Kidney capillary endothelial cell (primary cell): Measurements from ENCODE around the gene SLC66A2.

Experiments
- DNase-seq: peaks from one replicate; pipeline ENCODE4 v3.0.0-alpha.2; 2018; ENCODE audit warnings: low spot score

SLC66A2 gene

DNA sequence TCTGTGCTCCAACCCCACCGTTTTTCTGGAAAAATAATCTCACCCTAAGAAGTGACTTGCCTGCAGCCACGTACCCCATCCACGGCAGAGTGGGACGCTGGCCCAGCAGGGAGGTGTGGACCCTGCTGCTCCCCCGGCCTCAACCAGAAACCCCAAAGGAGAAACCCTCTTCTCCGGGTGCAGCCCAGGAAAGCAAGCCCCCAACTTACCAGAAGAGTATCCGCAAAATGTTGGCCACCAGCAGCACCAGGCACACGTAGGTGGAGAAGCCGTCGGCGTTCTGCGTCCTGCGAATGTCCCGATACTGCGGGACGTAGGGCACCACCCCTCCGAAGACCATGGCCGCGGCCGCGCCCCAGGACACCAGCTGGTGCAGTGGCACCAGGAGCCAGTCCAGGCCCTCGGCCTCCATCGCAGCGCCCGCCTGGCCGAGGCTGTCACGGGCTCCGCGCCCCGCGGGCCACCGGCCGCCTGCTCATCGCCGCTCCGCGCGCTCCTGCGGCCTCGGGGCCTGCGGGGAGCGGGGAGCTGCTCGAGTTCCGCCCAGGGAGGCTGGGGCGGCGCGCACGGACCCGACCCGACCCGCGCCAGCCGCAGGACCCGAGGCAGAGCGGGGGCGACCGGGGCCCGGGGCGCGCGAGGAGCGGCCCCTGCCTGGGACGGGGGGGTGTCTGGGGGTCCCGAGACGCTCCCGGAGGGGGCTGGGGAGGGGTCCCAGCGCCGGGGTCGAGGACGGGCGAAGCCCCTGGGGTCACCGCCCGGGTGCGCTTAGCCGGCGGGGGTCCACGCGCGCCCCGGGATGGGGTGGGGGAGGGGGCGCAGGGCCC lies 725 bp downstream of the SLC66A2 start:
- no peak for DNase-seq

DNA sequence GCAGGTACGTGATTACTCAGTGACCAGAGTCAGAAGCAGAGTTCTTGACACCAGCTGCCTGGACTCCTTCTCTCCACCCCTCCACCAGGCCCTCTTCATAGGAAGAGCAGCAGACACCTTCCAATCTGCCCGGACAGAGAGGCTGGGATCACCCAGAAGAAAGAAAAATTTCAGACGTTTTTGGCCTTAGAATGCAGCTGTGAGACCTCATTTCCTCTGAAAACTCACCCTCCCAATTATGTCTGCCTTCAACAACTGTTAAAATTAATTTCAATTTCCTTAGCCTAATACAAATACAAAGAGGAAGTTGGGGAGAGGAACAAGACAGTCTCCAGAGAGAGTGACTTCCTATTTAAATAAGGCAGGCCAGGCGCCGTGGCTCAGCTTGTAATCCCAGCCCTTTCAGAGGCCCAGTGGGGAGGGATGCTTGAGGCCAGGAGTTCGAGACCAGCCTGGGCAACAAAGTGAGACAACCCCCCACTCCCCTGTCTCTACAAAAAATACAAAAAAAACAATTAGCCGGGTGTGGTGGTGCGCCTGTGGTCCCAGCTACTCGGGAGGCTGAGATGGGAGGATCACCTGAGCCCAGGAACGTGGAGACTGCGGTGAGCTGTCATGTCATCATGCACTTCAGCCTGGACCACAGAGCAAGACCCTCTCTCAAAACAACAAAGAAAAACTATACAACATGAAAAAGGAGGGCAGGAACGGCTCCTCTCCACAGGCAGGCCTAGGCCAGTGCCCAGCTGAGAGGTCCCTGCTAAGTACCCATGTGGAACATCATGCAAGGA lies 1.6 kb downstream of the SLC66A2 start:
- peak; percentile 54 for DNase-seq

DNA sequence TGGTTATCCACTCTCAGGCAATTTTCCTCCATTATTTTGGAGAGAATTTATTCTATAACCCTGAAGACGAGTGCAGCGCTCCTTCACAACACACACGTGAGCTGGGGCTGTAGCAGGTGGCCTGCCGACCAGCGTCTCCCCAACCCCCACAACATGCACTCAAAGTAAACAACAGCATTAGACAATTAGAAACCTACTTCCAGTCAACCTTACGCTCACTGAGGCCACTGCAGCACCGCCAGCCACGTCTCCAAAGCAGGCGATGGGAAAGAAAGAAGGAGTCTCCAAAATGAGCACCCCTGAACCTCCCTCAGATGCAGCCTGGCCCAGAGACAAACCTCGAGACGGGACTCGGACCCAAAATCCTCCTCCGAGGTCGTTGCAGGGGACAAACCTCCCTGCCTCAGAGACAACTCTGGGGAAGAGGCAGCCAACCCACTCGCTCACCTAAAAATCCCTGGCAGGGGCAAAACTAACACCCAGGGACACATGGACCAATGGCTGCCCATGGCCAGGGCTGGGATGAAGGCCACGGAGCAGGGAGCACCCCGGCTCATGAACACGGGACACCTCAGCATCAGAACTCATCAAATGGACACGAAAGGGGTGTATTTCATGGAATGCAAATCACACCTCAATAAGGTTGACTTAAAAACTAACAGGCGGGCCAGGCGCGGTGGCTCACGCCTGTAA lies 2.6 kb downstream of the SLC66A2 start:
- DNase-seq: no peak

DNA sequence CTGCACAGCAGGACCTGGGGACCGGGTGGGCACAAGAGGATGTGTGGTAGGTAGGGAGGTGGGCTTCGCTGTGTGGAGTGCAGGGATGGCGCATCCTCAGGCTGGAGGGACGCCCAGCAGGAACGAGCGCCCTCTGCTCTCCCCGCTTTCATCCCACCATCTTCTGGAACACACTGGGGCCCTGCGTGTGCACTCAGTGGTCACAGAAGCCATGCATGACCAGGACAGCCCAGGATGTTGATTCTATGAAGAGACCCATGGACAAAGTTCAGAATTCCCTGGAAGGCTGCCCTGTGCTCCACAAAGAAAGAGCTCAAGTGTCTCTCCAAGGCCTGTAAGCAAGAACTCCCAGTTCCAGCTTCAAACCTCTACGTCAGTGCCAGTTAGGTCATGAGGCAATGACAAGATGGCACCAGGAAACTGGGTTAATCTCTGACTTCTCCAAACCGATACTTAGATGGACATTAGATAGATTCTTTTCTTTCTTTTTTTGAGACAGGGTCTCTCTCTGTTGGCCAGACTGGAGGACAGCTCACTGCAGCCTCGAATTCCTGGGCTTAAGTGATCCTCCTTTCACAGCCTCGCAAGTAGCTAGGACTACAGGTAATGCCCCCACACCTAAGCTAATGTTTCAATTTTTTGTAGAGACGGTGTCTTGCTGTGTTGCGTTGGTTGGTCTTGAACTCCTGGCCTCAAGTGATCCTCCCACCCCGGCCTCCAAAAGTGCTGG lies 3.4 kb downstream of the SLC66A2 start:
- no peak for DNase-seq

DNA sequence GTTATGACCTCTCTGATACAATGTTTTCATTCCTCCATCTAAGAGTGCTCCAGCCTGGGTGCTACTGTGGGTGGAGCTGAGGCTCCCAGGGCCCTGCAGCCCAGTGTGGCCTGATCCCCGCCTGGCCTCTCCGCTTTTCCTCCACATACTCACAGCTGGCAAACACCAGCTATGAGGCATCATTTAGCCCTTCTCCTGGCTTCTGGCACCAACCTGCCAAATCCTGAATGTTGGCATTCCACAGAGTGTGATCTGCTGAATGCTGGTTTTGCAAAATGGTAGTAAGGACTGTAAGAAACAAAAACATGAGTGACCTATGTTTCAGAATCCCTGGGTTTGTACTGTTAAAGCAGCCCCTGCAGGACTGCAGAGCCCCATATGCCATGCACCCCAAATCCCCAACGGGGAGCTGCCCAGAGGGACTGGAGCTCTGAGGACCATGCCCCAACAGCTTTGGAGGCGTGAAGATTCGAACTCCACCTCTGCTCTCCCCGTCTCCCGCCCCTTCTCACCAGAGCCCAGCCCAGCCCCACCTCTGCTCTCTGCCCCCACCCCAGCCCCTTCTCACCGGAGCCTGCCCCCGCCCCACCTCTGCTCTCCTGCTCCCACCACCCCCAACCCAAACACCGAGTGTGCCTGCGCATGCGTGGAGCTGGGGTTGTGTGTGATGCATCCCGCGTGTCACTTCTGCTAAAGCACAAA lies 4.2 kb downstream of the SLC66A2 start:
- DNase-seq: no peak

DNA sequence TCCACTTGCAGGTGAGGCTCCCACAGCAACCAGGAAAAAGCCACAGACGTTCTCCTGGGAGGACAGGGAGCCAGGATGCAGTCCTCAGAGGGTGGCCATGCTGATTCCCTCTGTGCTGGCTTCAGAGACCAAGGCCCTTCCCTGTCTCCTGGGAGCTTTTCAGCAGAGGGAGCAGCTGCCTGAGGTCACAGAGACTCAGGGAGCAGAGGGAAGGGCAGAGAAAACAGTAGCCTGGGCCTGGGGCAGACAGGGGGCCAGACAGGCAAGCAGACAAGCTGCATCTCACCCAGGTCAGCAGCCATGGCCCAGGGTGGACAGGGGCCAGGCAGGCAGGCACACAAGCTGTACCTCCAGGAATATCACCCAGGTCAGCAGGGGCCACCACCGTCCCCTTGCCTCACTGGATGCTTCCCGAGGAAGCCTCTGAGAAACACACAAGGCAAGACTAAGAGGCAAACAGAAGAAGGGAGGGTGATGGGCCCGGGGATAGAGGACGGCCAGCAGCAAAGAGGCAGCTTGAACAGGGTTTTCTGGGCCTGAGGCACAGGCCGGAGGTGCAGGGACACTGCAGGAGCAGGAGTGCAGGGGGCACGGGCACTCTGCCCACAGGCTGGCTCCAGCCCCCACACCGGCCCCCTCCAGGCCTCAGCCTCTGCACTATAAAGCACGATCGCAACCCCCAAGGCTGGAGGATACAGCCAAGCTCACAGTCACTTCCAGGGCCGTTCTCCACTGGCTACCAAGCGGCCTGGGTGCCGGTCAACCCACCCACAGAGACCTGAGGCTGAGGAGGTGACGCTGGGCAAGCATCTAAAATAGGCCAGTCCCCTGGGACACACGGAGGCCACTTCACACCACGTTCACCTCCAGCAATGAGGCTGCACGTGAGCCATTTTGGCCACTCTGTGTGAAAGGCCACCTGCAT lies 6.1 kb downstream of the SLC66A2 start:
- no peak for DNase-seq

DNA sequence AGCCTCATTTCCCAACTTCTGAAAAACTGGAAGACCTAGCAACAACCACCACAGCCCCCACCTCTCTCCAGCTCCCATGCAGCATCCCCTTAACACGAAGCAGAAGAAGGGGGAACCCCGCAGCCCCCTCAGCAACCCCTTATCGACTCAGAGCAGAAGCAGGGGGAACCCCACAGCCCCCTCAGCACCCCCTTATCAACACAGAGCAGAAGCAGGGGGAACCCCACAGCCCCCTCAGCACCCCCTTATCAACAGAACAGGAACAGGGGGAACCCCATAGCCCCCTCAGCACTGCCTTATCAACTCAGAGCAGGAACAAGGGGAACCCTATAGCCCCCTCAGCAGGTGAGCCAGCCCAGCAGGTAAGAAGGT lies 6.7 kb downstream of the SLC66A2 start:
- DNase-seq: no peak

DNA sequence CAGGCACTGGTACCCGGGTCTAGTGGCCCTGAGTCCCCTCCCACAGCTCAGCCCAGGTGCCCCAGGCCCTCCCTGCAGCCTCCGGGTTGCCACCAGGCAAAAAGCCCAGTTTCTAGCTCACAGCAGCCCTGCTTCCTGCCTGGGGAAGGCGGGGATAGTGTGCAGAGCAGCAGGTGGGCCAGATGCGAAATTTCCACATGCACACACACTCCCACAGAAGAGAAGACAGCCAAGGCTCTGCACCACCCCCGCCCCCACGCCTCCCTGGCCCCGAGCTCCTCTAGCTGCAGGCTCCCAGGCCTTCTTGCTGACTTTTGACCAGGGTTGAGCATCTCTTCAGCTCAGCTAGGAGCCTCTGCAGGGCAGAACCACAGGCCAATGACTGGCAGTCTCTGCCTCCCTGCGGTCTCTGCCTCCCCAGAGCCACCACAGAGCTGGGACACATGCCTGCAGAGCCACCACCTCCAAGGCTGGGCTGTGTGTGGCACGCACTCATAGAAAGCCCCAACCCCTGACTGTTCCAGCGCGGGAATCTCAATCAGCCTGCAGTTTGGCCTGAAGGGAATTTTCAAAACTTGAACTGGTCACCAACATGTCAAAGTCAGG lies 7.2 kb downstream of the SLC66A2 start:
- no peak for DNase-seq

DNA sequence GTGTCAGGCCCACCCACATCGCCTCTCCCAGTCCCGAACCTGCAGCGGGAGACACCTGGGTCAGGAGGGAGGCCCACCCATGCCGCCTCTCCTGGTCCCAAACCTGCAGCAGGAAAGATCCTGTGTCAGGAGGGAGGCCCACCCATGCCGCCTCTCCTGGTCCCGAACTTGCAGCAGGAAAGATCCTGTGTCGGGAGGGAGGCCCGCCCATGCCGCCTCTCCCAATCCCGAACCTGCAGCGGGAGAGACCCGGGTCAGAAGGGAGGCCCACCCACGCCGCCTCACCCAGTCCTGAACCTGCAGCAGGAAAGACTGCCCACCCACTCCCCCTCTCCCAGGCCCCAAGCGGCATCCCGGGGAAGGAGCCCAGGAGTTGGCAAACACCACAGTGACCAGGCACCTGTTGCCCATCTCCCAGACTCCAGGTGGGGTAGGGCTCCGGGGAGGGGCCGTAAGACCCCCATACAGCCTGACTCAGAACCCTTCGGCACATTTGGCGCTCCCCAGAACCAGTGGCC lies 7.8 kb downstream of the SLC66A2 start:
- no peak for DNase-seq

DNA sequence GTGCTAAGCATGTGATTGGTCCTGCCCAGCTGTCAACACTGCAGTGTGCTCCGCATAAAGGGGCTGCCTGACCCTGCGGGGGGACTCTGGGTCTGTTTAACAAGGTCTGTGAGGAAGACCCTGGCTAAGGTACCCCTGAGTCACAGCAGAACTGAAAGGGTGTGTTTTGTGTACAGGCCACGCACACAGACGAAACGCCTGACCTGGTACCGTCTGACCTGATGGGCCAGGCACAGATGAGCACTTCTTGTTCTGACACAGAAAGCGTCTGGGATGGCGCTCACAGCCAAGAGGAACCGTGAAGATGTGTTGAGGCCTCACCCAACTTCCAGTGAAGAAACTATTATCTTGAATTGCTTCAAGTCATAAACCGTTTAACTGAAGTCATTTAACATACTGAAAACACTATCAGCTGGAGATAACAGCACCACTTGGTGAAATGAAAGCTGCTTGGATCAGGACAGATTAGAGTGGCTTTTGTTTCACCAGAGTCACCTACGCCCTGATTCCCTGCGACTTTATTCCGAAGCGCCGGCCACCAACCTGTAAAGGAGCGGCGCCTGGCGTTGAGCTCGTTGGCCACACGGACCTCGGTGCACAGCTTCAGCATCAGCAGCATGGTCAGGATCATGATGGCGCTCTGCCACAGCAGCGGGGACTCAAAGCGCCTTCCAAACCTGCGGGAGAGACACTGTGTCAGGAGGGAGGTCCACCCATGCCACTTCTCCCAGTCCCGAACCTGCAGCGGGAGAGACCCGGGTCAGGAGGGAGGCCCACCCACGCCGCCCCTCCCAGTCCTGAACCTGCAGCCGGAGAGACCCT lies 8.5 kb downstream of the SLC66A2 start:
- DNase-seq: no peak

DNA sequence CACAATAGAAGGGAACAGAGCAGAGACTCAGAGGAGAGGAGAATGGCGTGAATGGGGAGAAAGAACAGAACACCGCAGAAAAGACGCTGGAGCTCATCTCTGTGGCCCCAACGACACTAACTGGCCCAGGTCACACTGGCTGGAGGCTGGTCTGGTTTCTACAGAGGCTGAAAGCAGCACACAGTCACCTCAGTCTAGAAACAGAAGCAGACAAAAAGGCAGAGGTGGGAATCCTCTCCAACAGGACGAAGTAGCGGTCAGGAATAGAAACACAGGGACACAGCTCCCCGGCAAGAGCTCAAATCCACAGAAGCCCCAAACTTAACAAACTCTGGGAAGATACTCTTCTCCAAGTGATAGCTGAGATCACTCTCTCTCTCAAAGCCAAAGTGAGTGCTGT lies 9.2 kb downstream of the SLC66A2 start:
- no peak for DNase-seq

DNA sequence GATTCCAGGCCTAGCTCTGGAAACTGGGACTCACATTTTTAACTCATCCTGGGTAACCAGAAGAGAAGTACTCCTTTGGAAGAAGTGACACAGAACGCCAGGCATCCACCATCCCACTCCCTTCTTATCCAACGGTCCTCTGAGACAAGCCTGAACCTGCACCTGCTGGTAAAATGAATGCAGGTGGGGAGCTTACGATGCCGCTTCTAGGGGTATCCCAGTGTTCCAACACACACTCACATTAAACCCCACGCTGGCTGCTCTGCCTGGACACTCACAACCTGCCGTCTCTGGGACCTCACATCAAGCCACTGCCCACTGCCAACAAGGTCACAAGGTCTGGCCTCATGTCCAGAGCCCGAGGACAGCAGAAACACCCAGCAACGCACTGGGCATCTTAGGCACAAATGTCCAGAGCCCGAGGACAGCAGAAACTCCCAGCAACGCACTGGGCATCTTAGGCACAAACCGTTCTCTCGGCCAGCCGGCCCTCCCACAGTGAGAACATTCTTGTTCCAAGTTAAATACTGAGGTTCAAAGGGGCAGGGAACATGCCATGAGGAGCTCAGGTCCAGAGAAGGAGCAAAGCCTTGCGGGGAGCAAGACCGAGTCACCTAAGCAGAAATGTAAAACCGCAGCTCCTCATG lies 9.9 kb downstream of the SLC66A2 start:
- no peak for DNase-seq

DNA sequence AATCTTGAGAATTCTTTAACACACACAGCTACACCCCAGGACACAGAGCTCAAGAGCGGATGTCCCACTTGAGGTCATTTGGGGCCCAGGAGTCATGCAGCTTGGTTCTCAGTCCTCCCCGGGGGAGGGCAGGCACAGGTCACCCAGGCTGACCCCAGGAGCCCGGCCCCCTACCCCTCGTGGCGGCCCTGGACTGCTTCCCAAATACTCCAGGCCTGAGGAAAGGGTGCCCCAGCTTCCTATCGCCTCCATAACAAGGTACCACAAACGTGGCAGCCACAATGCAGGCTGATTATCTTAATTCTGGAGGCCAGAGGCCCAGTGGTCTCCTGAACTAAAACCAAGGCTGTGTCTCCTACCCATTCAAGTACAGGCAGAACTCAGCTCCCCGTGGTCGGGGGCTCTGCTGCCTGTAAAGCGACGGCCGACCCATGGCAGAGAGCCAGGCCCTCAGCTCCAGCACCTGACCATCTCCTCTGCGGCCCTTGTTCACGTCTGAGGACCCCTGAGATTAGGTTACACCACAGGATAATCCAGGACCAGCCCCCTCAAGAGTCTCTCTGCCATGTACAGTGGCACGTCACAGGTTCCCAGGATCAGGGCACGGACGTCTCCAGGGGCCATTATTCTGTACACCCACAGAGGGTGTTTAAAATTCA lies 10.5 kb downstream of the SLC66A2 start:
- DNase-seq: no peak

DNA sequence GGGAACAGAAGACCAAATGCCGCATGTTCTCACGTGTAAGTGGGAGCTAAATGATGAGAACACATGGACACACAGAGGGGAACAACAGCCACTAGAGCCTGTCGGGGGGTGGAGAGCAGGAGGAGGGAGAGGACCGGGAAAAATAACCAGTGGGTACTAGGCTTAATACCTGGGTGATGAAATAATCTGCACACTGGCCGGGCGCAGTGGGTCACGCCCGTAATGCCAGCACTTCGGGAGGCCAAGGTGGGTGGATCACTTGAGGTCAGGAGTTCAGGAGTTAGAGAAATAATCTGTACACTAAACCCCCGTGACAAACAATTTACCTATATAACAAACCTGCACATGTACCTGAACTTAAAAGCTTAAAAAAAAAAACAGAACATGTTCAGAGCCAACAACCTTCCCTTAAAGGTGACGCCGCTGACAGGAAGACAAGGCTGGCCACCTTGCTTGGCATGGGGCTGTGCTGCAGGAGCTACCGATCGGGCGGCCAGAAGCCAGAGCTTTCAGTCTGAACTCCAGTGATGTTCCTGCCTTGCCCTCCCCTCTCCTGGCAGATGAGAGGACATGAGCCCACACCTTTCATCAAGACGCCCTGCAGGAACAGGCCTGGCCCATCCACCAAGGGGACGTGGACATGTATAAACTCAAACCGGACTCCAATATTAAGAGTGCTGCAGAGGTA lies 11.2 kb downstream of the SLC66A2 start:
- DNase-seq: no peak

DNA sequence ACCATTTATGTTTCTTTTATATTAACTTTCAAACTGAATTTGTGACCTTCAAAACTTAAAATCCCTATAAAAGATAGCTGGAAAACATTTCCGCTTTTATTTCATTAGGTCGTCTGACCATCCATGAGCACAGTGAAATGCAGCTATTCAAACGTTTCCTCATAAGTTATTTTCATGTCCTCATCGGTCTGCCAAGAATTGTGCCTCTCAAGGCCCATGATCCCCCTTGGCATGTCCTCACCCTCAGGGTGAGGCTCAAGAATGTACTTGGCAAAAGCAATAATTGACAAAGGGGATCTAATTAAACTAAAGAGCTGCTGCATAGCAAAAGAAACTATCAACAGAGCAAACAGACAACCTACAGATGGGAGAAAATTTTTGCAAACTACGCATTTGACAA lies 12.4 kb downstream of the SLC66A2 start:
- DNase-seq: no peak

DNA sequence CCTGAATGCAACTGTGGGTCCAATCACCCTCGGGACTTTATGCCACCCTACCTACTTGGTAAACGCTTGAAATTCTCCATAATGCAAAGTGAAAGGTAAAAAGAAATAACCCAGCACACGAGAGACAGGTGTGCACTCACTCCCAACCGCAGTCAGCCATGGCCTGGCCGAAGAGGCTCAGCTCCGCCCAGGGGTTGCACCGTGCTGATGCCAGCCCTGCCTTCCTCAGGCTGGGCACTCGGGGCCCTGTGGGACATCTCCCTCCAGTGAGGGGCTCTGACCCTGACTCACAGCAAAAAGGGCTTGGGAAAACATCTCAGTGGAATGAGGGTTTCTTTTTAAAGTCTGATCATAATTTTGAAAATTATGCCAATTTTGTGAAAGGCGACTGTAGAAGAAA lies 13.3 kb downstream of the SLC66A2 start:
- DNase-seq: no peak
